ENCODE data around the gene FGG. TPM values are rescaled to one million over a fixed set of nuclear protein-coding genes. Genes with fewer than 3 reads are reported as not detected.

Gene FGG
- total RNA-seq, 1 donor from 2014 or later, result 9.8 TPM

- H3K27me3 Mint-ChIP-seq, result peaks cover 3% of the 10 kb centered on the region
- no peak for DNase-seq (ENCODE audit: extremely low spot score, unreplicated experiment)
- no peak overlapping the region for H3K4me3 Mint-ChIP-seq
- no peaks in the 10 kb centered on the region for H3K36me3 Mint-ChIP-seq
- no peaks in the 10 kb centered on the region for H3K4me1 Mint-ChIP-seq (ENCODE audit: unreplicated experiment)
- TF ChIP-seq CTCF (conservative IDR thresholded peaks at IDR 0.05), result no peak
- H3K27ac Mint-ChIP-seq, result no peak overlapping the region
- H3K9me3 Mint-ChIP-seq, result no peaks in the 10 kb centered on the region
Measured at GRCh38 chr4:154566639-154567204, 45.7 kb downstream of the FGG start.

GRCh38 chr4:154565704-154566103, 46.8 kb downstream of the FGG start:
- DNase-seq (ENCODE audit: extremely low spot score, unreplicated experiment), result no peak
- peaks cover 3% of the 10 kb centered on the region for H3K27me3 Mint-ChIP-seq
- H3K9me3 Mint-ChIP-seq, result no peaks in the 10 kb centered on the region
- H3K4me1 Mint-ChIP-seq (ENCODE audit: unreplicated experiment), result no peaks in the 10 kb centered on the region
- no peak overlapping the region for H3K27ac Mint-ChIP-seq
- H3K36me3 Mint-ChIP-seq, result no peaks in the 10 kb centered on the region
- H3K4me3 Mint-ChIP-seq, result no peak overlapping the region
- no peak for TF ChIP-seq CTCF (conservative IDR thresholded peaks at IDR 0.05)

GRCh38 chr4:154564311-154564710, 48.1 kb downstream of the FGG start:
- Mint-ChIP-seq H3K9me3 (no peaks in the 10 kb centered on the region), H3K4me3 (no peak overlapping the region), H3K27me3 (peaks cover under 1% of the 10 kb centered on the region), H3K36me3 (no peaks in the 10 kb centered on the region), H3K27ac (no peak overlapping the region), H3K4me1 (ENCODE audit: unreplicated experiment) (no peaks in the 10 kb centered on the region)
- TF ChIP-seq CTCF (conservative IDR thresholded peaks at IDR 0.05), result no peak
- no peak for DNase-seq (ENCODE audit: extremely low spot score, unreplicated experiment)

GRCh38 chr4:154562697-154563254, 49.7 kb downstream of the FGG start, which contains the start of gene FGB:
Gene FGB (plus strand): TSS chr4:154563011. CDS start chr4:154563019, 8 bp downstream.
- Mint-ChIP-seq H3K36me3 (no peaks in the 10 kb centered on the region), H3K9me3 (no peaks in the 10 kb centered on the region), H3K27me3 (peaks cover 3% of the 10 kb centered on the region), H3K4me1 (ENCODE audit: unreplicated experiment) (no peaks in the 10 kb centered on the region), H3K27ac (no peak within 1 kb of the TSS), H3K4me3 (no peak within 1 kb of the TSS)
- no peak for TF ChIP-seq CTCF (conservative IDR thresholded peaks at IDR 0.05)
- no peak for DNase-seq (ENCODE audit: extremely low spot score, unreplicated experiment)

GRCh38 chr4:154560824-154561231, 51.6 kb downstream of the FGG start:
- no peak overlapping the region for H3K4me3 Mint-ChIP-seq
- no peak for TF ChIP-seq CTCF (conservative IDR thresholded peaks at IDR 0.05)
- H3K36me3 Mint-ChIP-seq, result no peaks in the 10 kb centered on the region
- no peaks in the 10 kb centered on the region for H3K9me3 Mint-ChIP-seq
- H3K27ac Mint-ChIP-seq, result no peak overlapping the region
- DNase-seq (ENCODE audit: extremely low spot score, unreplicated experiment), result no peak
- H3K4me1 Mint-ChIP-seq (ENCODE audit: unreplicated experiment), result no peaks in the 10 kb centered on the region
- H3K27me3 Mint-ChIP-seq, result peaks cover 3% of the 10 kb centered on the region

Data from type B pancreatic cell (in vitro differentiated cells).